ENCODE data around the gene KCND2. TPM values are rescaled to one million over a fixed set of nuclear protein-coding genes. Genes with fewer than 3 reads are reported as not detected.

Gene KCND2
- polyA plus RNA-seq, 3 donors = not detected

- Histone ChIP-seq H3K4me1 (ENCODE audit: control insufficient read depth in 1 of 2, insufficient read depth in 2 of 2, low read length in 2 of 2) (no peaks in the 10 kb centered on the region), H3K4me2 (replicated peaks; ENCODE audit: extremely low read depth, low read length, poor library complexity, severe bottlenecking) (no peak overlapping the region), H3K27ac (ENCODE audit: low read depth in 1 of 2, low read length in 2 of 2) (no peak overlapping the region), H3K36me3 (replicated peaks in 1 of 2; ENCODE audit: control insufficient read depth in 1 of 2, insufficient read depth in 2 of 2, low read length in 2 of 2) (no peaks in the 10 kb centered on the region), H2AFZ (ENCODE audit: insufficient read depth, low read depth, low read length, poor library complexity, severe bottlenecking) (no peak overlapping the region), H3K9me3 (replicated peaks in 1 of 2; ENCODE audit: control insufficient read depth in 1 of 2, insufficient read depth in 1 of 2, low read length in 2 of 2) (no peaks in the 10 kb centered on the region), H4K20me1 (ENCODE audit: insufficient read depth, low read length) (no peaks in the 10 kb centered on the region), H3K4me3 (replicated peaks in 1 of 3; ENCODE audit: low read depth in 2 of 3, low read length in 3 of 3) (no peak overlapping the region), H3K79me2 (ENCODE audit: insufficient read depth, low read length) (no peaks in the 10 kb centered on the region), H3K9ac (ENCODE audit: insufficient read depth, low read length, poor library complexity, severe bottlenecking) (no peak overlapping the region), H3K27me3 (ENCODE audit: control insufficient read depth in 2 of 2, insufficient read depth in 2 of 2, low read length in 2 of 2) (no peaks in the 10 kb centered on the region)
- Mint-ChIP-seq H3K27me3 (ENCODE audit: low read depth in 3 of 3) (peaks cover 0 to 2% (median 2%) of the 10 kb centered on the region in 3 donors), H3K27ac (no peak overlapping the region), H3K4me3 (no peak overlapping the region), H3K4me1 (no peaks in the 10 kb centered on the region), H3K36me3 (no peaks in the 10 kb centered on the region), H3K9me3 (no peaks in the 10 kb centered on the region)
- no peak for DNase-seq
- TF ChIP-seq, protein P1, sequence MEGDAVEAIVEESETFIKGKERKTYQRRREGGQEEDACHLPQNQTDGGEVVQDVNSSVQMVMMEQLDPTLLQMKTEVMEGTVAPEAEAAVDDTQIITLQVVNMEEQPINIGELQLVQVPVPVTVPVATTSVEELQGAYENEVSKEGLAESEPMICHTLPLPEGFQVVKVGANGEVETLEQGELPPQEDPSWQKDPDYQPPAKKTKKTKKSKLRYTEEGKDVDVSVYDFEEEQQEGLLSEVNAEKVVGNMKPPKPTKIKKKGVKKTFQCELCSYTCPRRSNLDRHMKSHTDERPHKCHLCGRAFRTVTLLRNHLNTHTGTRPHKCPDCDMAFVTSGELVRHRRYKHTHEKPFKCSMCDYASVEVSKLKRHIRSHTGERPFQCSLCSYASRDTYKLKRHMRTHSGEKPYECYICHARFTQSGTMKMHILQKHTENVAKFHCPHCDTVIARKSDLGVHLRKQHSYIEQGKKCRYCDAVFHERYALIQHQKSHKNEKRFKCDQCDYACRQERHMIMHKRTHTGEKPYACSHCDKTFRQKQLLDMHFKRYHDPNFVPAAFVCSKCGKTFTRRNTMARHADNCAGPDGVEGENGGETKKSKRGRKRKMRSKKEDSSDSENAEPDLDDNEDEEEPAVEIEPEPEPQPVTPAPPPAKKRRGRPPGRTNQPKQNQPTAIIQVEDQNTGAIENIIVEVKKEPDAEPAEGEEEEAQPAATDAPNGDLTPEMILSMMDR (IDR thresholded peaks at IDR 0.05) = no peak
- intact Hi-C loops (cut with micrococcal nuclease) = no loop called here
These were observed 232.8 kb downstream of the KCND2 start for GRCh38 chr7:120505770-120506169.

- H3K4me1 ChIP-seq (ENCODE audit: control insufficient read depth in 1 of 2, insufficient read depth in 2 of 2, low read length in 2 of 2) = no peaks in the 10 kb centered on the region
- no peaks in the 10 kb centered on the region for H3K9me3 ChIP-seq (replicated peaks in 1 of 2; ENCODE audit: control insufficient read depth in 1 of 2, insufficient read depth in 1 of 2, low read length in 2 of 2)
- no peak overlapping the region for H3K27ac Mint-ChIP-seq
- H3K79me2 ChIP-seq (ENCODE audit: insufficient read depth, low read length) = no peaks in the 10 kb centered on the region
- H3K9me3 Mint-ChIP-seq = peaks cover 0 to 1% (median 0%) of the 10 kb centered on the region in 7 donors
- TF ChIP-seq, protein P1 (IDR thresholded peaks at IDR 0.05) = no peak
- WGBS (ENCODE audit: insufficient coverage) = no CpG with 5 or more reads among the region's 3 CpGs
- H3K36me3 ChIP-seq (replicated peaks in 1 of 2; ENCODE audit: control insufficient read depth in 1 of 2, insufficient read depth in 2 of 2, low read length in 2 of 2) = no peaks in the 10 kb centered on the region
- H3K27me3 ChIP-seq (ENCODE audit: control insufficient read depth in 2 of 2, insufficient read depth in 2 of 2, low read length in 2 of 2) = no peaks in the 10 kb centered on the region
- peaks cover 0 to 4% (median 0%) of the 10 kb centered on the region in 3 donors for H3K27me3 Mint-ChIP-seq (ENCODE audit: low read depth in 3 of 3)
- H3K4me1 Mint-ChIP-seq = no peaks in the 10 kb centered on the region
- no peak for DNase-seq
- H3K36me3 Mint-ChIP-seq = no peaks in the 10 kb centered on the region
- no peak overlapping the region for H3K4me2 ChIP-seq (replicated peaks; ENCODE audit: extremely low read depth, low read length, poor library complexity, severe bottlenecking)
- no peak overlapping the region for H3K4me3 ChIP-seq (replicated peaks in 1 of 3; ENCODE audit: low read depth in 2 of 3, low read length in 3 of 3)
- no peak overlapping the region for H3K4me3 Mint-ChIP-seq
- no peaks in the 10 kb centered on the region for H4K20me1 ChIP-seq (ENCODE audit: insufficient read depth, low read length)
- H3K9ac ChIP-seq (ENCODE audit: insufficient read depth, low read length, poor library complexity, severe bottlenecking) = no peak overlapping the region
- H3K27ac ChIP-seq (ENCODE audit: low read depth in 1 of 2, low read length in 2 of 2) = no peak overlapping the region
- H2AFZ ChIP-seq (ENCODE audit: insufficient read depth, low read depth, low read length, poor library complexity, severe bottlenecking) = no peak overlapping the region
- intact Hi-C loops (cut with micrococcal nuclease) = no loop called here
These were observed 239.7 kb downstream of the KCND2 start for GRCh38 chr7:120512701-120513100.

Data from CD14-positive monocyte (primary cell).